KBM-7 (cell line): ENCODE results near the gene CCR5AS.
"Not testable (repeated sequence)": the region's sequence is repeated elsewhere in the genome, so short reads cannot be mapped to it uniquely, and the experiment has no call there.

Source experiments
- DNase-seq: peaks from one replicate; pipeline ENCODE4 v3.0.0-alpha.2; 2015
- in situ Hi-C: fragments of 300-500 bp; cut with MboI; formaldehyde crosslinking; loops from 2 replicates; pipeline ENCODE4 v1.14.3; 2020; ENCODE audit warnings: low sequenced_read_pairs, low pct_unique_long_range_greater_than_20kb, mixed read lengths

CCR5AS gene

GRCh38 chr3:46338840-46339239 lies 68.0 kb downstream of the CCR5AS start:
- no peak for DNase-seq
- in situ Hi-C loops = no loop called here

GRCh38 chr3:46337911-46338310 lies 69.0 kb downstream of the CCR5AS start:
- in situ Hi-C loops = no loop called here
- DNase-seq = no peak

GRCh38 chr3:46335541-46335940 lies 71.3 kb downstream of the CCR5AS start:
- DNase-seq = no peak

DNA sequence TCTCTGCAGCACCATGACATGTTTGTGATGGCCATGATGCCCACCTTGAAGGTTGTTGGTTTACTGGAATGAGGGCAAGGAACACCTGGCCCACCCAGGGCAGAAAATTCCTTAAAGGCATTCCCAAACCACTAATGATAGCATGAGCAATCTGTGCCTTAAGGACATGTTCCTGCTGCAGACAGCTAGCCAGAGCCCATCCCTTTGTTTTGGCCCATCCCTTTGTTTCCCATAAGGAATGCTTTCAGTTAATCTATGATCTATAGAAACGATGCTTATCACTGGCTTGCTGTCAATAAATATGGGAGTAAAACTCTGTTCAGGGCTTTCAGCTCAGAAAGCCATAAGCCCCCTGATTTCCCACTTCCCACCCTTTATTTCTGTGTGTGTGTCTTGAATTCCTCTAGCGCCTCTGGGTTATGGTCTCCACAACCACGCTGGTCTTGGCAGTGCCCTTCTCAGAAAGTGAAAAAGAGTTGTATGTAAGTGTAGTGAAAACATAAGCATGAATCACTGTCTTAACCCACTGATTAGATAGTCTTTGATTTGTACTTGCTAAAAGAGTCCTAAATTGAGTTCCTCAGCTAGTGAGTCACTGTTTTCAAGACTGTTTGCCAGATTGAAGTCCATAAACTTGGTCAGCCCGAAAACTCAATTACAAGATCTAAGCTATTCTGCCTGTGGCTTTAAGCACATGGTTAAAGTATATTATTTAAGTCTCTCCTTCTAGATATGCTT lies 72.0 kb downstream of the CCR5AS start:
- in situ Hi-C loops = no loop called here
- no peak for DNase-seq

More at GRCh38 chr3:46335541-46335940, 71.3 kb downstream of the CCR5AS start:
- in situ Hi-C loops = no loop called here

DNA sequence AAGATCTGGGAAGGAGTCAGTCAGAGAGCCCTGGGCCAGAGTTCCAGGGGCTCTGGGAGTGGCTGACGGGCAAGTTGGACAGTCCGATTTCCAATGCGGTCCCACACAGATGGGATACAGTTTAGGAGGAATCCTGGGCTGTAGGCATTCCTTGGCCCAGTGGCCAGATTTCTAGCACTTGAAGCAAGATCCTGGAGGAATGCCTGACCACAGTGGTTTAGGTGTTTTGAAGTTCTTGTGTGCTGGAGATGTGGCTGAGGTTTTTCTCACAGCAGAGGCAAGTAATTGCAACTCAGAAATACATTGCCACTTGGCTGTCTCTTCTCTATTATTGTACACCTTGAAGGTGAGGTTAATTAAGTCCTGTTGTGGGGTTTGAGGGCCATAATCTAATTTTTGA lies 76.2 kb downstream of the CCR5AS start:
- DNase-seq, in situ Hi-C loops: not testable (repeated sequence)

DNA sequence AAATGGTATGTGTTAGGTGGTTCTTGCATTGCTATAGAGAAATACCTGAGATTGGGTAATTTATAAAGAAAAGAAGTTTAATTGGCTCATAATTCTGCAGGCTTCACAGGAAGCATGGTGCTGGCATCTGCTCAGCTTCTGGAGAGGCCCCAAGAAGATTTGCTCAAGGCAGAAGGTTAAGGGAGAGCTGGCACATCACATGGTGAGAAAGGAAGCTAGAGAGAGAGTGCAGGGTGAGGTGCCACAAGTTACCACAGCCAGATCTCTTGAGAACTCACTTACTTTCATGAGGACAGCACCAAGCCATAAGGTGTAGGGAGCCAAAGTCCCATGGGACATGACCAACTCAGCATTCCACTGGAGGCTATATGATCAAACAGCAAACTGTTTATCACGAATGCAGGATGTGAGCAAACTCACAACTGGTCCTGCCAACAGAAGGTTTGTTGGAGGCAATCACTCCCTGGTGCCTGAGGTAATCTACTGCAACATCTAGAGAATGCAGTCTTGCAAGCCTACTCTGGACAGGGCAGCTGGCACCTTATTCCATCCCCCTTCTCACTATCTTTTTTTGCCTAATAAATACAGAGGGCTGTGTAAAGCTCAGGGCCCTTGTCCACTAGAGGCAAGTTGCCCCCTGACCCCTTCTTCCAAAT lies 81.1 kb downstream of the CCR5AS start:
- DNase-seq = no peak
- in situ Hi-C loops = no loop called here

GRCh38 chr3:46324036-46324435 lies 82.8 kb downstream of the CCR5AS start:
- DNase-seq = no peak
- in situ Hi-C loops = no loop called here

- in situ Hi-C loops = no loop called here
- DNase-seq = peak; percentile 29
These were observed 85.3 kb downstream of the CCR5AS start for GRCh38 chr3:46321461-46322104.

GRCh38 chr3:46318207-46318927 lies 88.5 kb downstream of the CCR5AS start:
- no peak for DNase-seq
- in situ Hi-C loops = no loop called here

GRCh38 chr3:46316206-46316605 lies 90.7 kb downstream of the CCR5AS start:
- in situ Hi-C loops = no loop called here
- no peak for DNase-seq

DNA sequence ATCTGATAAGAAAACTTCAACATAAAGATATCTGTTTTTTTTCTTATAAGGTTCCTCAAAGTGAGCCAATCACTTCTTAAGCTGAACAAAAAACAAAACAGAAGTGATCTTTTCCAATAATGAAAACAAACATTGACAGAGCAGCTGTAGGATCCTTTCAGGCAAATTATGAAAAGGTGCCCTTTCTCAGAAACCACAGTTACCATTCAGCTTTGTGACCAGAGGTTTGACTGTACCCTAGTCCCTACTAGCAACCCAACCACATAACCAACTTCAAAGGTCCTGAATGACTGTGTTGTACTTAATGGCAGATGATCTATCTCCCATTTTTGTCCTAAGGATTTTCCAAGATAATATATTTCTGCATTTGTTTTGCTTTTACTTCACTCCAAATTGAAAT lies 92.3 kb downstream of the CCR5AS start:
- no peak for DNase-seq
- in situ Hi-C loops = no loop called here
